Measurements from ENCODE around the gene SPATS2L. TPM values are rescaled to one million over a fixed set of nuclear protein-coding genes. Genes with fewer than 3 reads are reported as not detected.

SPATS2L gene
- total RNA-seq, 1 experiment from 2014 or later = 47.3 TPM

DNA sequence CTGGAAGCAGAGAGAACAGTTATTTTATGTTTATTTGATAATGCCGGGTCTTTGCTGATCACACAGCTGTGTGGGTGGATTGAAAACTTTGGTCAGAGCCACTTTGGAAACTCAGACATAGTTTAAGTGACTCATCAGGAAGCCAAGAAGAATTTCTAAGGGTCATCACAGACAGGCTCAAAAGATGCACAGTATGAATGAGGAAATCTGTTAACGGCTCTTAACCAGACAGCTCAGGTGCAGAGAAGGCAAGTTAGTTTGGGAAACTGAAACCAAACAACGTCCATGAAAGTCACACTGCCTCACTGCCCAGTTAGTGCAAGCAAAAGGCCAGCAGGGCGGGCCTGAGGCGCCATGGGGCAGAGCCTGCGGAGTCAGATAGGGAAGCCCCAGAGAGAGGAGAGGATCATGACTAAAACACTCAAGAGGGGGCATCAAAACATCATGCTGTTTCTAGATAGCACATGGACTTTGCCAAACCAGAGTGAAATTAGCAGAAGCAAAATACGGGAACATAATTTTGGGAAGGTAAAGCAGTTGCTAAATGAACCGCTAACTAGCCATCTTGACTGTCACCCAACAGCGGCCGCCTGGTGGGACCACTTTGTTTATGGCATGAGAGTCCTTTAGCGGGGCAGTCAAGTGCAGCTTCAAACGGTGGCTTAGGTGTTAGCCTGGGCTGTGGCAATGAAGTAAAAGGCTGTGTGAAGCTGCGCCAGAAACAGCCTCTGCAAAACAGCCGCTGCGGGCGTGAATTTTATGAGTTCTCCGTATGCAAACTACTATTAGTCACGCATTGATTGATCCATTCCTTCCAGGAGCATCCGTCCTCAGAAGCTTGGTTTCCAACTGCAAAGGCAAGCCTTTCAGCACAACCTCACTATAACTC, 102.2 kb downstream of the SPATS2L start:
- Histone ChIP-seq H2BK12ac (ENCODE audit: insufficient read length, low read depth, low read length) (no peak overlapping the region), H2AFZ (ENCODE audit: low read length) (no peak overlapping the region), H2BK5ac (ENCODE audit: insufficient read length, low read length) (no peak overlapping the region), H4K8ac (replicated peaks; ENCODE audit: insufficient read length, low read depth, low read length) (no peak overlapping the region), H4K20me1 (ENCODE audit: control insufficient read depth, insufficient read depth, insufficient read length) (no peaks in the 10 kb centered on the region), H3K9me3 (ENCODE audit: control insufficient read depth, low read depth, low read length) (no peaks in the 10 kb centered on the region), H3K4me1 (ENCODE audit: insufficient read depth, low read length) (peaks cover 9% of the 10 kb centered on the region; the same call in 1 of the 2 replicates), H3K9ac (ENCODE audit: extremely low read depth, insufficient read length, low read length) (no peak overlapping the region), H3K18ac (ENCODE audit: insufficient read length, low read depth, low read length) (no peak overlapping the region), H3K23me2 (ENCODE audit: insufficient read length, low read depth, low read length, poor library complexity, severe bottlenecking) (no peaks in the 10 kb centered on the region), H3K23ac (ENCODE audit: insufficient read length, low read depth, low read length) (no peak overlapping the region), H2AK5ac (ENCODE audit: insufficient read length, low read length) (no peak overlapping the region), H3T11ph (ENCODE audit: low read length) (no peak overlapping the region), H4K91ac (ENCODE audit: insufficient read length, low read depth, low read length) (no peak overlapping the region), H3K56ac (ENCODE audit: insufficient read length, low read depth, low read length) (no peak overlapping the region), H3K79me1 (ENCODE audit: insufficient read depth, low read depth, low read length, poor library complexity, severe bottlenecking) (peaks cover 6% of the 10 kb centered on the region), H3K27me3 (ENCODE audit: insufficient read depth, low read length) (no peaks in the 10 kb centered on the region), H4K5ac (ENCODE audit: insufficient read length, low read depth, low read length) (no peak overlapping the region), H2BK120ac (ENCODE audit: low read depth, low read length, poor library complexity, severe bottlenecking) (no peak overlapping the region), H3K4me2 (ENCODE audit: insufficient read depth, insufficient read length, low read length) (no peak overlapping the region), H3K27ac (ENCODE audit: insufficient read length, low read depth, low read length) (no peak overlapping the region), H2BK20ac (ENCODE audit: low read depth, low read length, poor library complexity, severe bottlenecking) (no peak overlapping the region), H3K79me2 (ENCODE audit: insufficient read depth, low read length) (peaks cover 9% of the 10 kb centered on the region; the same call in 1 of the 2 replicates), H3K4ac (ENCODE audit: low read depth, low read length) (no peak overlapping the region), H2BK15ac (ENCODE audit: low read depth, low read length) (no peak overlapping the region), H3K14ac (ENCODE audit: insufficient read depth, low read length) (no peak overlapping the region)
- H3K4me1 Mint-ChIP-seq = peaks cover 20 to 28% of the 10 kb centered on the region in 2 experiments
- H3K27ac Mint-ChIP-seq = peak overlapping the region in 2 of 3 experiments; percentile 10 to 68; a peak in 4 of 7 replicates
- H3K4me3 Mint-ChIP-seq = no peak overlapping the region
- TF ChIP-seq CTCF (conservative IDR thresholded peaks at IDR 0.05) = no peak
- WGBS (ENCODE audit: extremely low coverage, insufficient read length, low lambda C conversion rate) = no CpG with 5 or more reads among the region's 19 CpGs
- H3K36me3 Mint-ChIP-seq (ENCODE audit: insufficient read depth in 1 of 3, low read depth in 3 of 3) = peaks cover 11 to 14% (median 13%) of the 10 kb centered on the region in 3 experiments; a peak in 6 of 7 replicates
- H3K27me3 Mint-ChIP-seq (ENCODE audit: low read depth) = no peaks in the 10 kb centered on the region
- DNase-seq = no peak
- H3K9me3 Mint-ChIP-seq = no peaks in the 10 kb centered on the region
